NCI-H510A (cell line): ENCODE measurements around the gene H6PD.

Source experiments
- DNase-seq: peaks from one replicate; lab custom pipeline; 2025; lab: John Stamatoyannopoulos, UW

The H6PD gene

GRCh38 chr1:9207715-9208114 lies 26.9 kb upstream of the H6PD start:
- no peak for DNase-seq

GRCh38 chr1:9211291-9211811 lies 23.2 kb upstream of the H6PD start:
- DNase-seq, result no peak

- DNase-seq, result no peak
Measured at GRCh38 chr1:9212735-9213134, 21.8 kb upstream of the H6PD start.

GRCh38 chr1:9213956-9214355 lies 20.6 kb upstream of the H6PD start:
- DNase-seq, result no peak

GRCh38 chr1:9218917-9219316 lies 15.7 kb upstream of the H6PD start:
- no peak for DNase-seq

GRCh38 chr1:9222846-9223625 lies 11.5 kb upstream of the H6PD start:
- DNase-seq, result no peak

GRCh38 chr1:9224664-9225410 lies 9.7 kb upstream of the H6PD start:
- DNase-seq, result no peak

- no peak for DNase-seq
Measured at GRCh38 chr1:9225411-9225785, 9.2 kb upstream of the H6PD start.

GRCh38 chr1:9228609-9229008 lies 6.0 kb upstream of the H6PD start:
- DNase-seq, result no peak

GRCh38 chr1:9229549-9229948 lies 5.0 kb upstream of the H6PD start:
- no peak for DNase-seq

GRCh38 chr1:9230869-9231533 lies 3.6 kb upstream of the H6PD start:
- no peak for DNase-seq

- no peak for DNase-seq
Measured at GRCh38 chr1:9231648-9232332, 2.8 kb upstream of the H6PD start.

- no peak for DNase-seq
Measured at GRCh38 chr1:9233241-9233941, 1.2 kb upstream of the H6PD start.

GRCh38 chr1:9233942-9234222 lies 692 bp upstream of the H6PD start:
- no peak for DNase-seq

- DNase-seq, result no peak
Measured at GRCh38 chr1:9235096-9235459, 504 bp downstream of the H6PD start.

GRCh38 chr1:9235560-9235959 lies 986 bp downstream of the H6PD start:
- no peak for DNase-seq

- DNase-seq, result no peak
Measured at GRCh38 chr1:9238134-9238533, 3.6 kb downstream of the H6PD start.

- DNase-seq, result no peak
Measured at GRCh38 chr1:9238550-9238949, 4.0 kb downstream of the H6PD start.

- DNase-seq, result no peak
Measured at GRCh38 chr1:9239622-9240401, 5.2 kb downstream of the H6PD start.

GRCh38 chr1:9240914-9241820 lies 6.6 kb downstream of the H6PD start:
- no peak for DNase-seq
